ENCODE measurements around the gene HYLS1.

HYLS1 gene

GRCh38 chr11:125943661-125944349 lies 56.3 kb downstream of the HYLS1 start:
- no peak for TF ChIP-seq CTCF (IDR thresholded peaks at IDR 0.05; ENCODE audit: insufficient read depth, low read length, poor library complexity, severe bottlenecking)
- no peak for DNase-seq (ENCODE audit: extremely low read depth, insufficient read length)
- no peak overlapping the region for H3K4me3 ChIP-seq (replicated peaks; ENCODE audit: low read depth, low read length)
- H3K36me3 ChIP-seq (ENCODE audit: control insufficient read depth, insufficient read depth, low read length): no peaks in the 10 kb centered on the region
- no peaks in the 10 kb centered on the region; the same call in 1 of the 2 replicates for H3K27me3 ChIP-seq (replicated peaks; ENCODE audit: control insufficient read depth, insufficient read depth, low read length)

- TF ChIP-seq CTCF (IDR thresholded peaks at IDR 0.05; ENCODE audit: insufficient read depth, low read length, poor library complexity, severe bottlenecking): no peak
- Histone ChIP-seq H3K27me3 (replicated peaks; ENCODE audit: control insufficient read depth, insufficient read depth, low read length) (no peaks in the 10 kb centered on the region; the same call in 1 of the 2 replicates), H3K4me3 (replicated peaks; ENCODE audit: low read depth, low read length) (no peak overlapping the region), H3K36me3 (ENCODE audit: control insufficient read depth, insufficient read depth, low read length) (no peaks in the 10 kb centered on the region)
- no peak for DNase-seq (ENCODE audit: extremely low read depth, insufficient read length)
These were observed 57.0 kb downstream of the HYLS1 start for GRCh38 chr11:125944350-125945010.

- Histone ChIP-seq H3K4me3 (replicated peaks; ENCODE audit: low read depth, low read length) (no peak overlapping the region), H3K36me3 (ENCODE audit: control insufficient read depth, insufficient read depth, low read length) (no peaks in the 10 kb centered on the region), H3K27me3 (replicated peaks; ENCODE audit: control insufficient read depth, insufficient read depth, low read length) (no peaks in the 10 kb centered on the region; the same call in 1 of the 2 replicates)
- DNase-seq (ENCODE audit: extremely low read depth, insufficient read length): no peak
- no peak for TF ChIP-seq CTCF (IDR thresholded peaks at IDR 0.05; ENCODE audit: insufficient read depth, low read length, poor library complexity, severe bottlenecking)
These were observed 57.7 kb downstream of the HYLS1 start for GRCh38 chr11:125945011-125945796.

GRCh38 chr11:125945797-125946520 lies 58.5 kb downstream of the HYLS1 start, which contains the start of gene VSIG10L2:
Gene VSIG10L2 (plus strand): TSS chr11:125946044. CDS start chr11:125946056, 12 bp downstream.
- no peak for DNase-seq (ENCODE audit: extremely low read depth, insufficient read length)
- H3K27me3 ChIP-seq (replicated peaks; ENCODE audit: control insufficient read depth, insufficient read depth, low read length): no peaks in the 10 kb centered on the region; the same call in 1 of the 2 replicates
- no peak for TF ChIP-seq CTCF (IDR thresholded peaks at IDR 0.05; ENCODE audit: insufficient read depth, low read length, poor library complexity, severe bottlenecking)
- H3K4me3 ChIP-seq (replicated peaks; ENCODE audit: low read depth, low read length): no peak within 1 kb of the TSS
- H3K36me3 ChIP-seq (ENCODE audit: control insufficient read depth, insufficient read depth, low read length): no peaks in the 10 kb centered on the region

- Histone ChIP-seq H3K27me3 (replicated peaks; ENCODE audit: control insufficient read depth, insufficient read depth, low read length) (no peaks in the 10 kb centered on the region; the same call in 1 of the 2 replicates), H3K36me3 (ENCODE audit: control insufficient read depth, insufficient read depth, low read length) (no peaks in the 10 kb centered on the region), H3K4me3 (replicated peaks; ENCODE audit: low read depth, low read length) (no peak overlapping the region)
- TF ChIP-seq CTCF (IDR thresholded peaks at IDR 0.05; ENCODE audit: insufficient read depth, low read length, poor library complexity, severe bottlenecking): no peak
- no peak for DNase-seq (ENCODE audit: extremely low read depth, insufficient read length)
These were observed 59.4 kb downstream of the HYLS1 start for GRCh38 chr11:125946712-125947418.
